ENCODE measurements around the gene WDR70. TPM values are rescaled to one million over a fixed set of nuclear protein-coding genes. Genes with fewer than 3 reads are reported as not detected.

Gene WDR70
- total and polyA plus RNA-seq, 10 of the 15 experiments (the other 5 are each of a cell fraction or from before 2014, with no cell fraction given): 10.9 to 33.6 (median 29.1) TPM

DNA sequence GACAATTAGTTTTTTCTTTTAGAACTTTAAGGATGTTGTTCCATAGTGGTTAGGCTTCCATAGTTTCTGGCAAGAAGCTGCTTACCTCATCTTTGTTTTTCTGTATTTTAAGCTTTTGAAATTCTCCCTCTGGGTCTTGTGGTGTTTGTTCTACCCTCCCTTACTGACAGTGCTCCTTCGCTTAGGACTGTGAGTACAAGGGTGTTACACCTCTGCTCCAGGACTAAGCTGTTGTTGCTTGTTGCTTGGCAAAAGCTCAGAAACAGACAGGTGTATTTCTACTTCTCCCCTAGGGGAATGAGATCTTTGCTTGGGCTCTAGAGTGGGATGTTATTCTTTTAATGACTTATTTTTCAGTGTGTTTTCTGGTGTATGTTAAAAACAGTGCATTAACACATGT is 225.2 kb downstream of the WDR70 start (continued):
- TF ChIP-seq HDAC6 (IDR thresholded peaks at IDR 0.05; ENCODE audit: unreplicated experiment): no peak
- no peak for TF ChIP-seq ZNF384 (IDR thresholded peaks at IDR 0.05; ENCODE audit: borderline replicate concordance, low read depth, low read length)
- no peak for TF ChIP-seq ATF7 (IDR thresholded peaks at IDR 0.05; ENCODE audit: low read depth)

DNA sequence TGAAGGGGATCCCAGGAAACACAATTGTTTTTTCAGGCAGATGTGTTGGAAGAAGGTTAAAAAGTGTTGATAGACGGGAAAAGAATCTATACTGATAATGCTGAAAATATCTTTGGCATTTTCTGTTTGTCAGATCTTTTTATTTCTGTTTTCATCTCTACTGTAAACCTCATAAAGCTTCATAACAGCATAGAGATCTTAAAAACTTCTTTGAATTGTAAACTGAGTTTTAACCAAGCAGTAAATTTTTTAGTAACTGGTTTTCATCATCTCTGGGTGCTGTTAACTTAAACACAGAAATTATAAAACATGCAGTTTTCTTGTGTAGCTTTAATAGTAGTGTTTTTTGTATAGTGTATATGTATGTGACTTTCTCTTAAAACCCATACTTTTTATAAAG is 227.0 kb downstream of the WDR70 start:
- SMC1A ChIA-PET (ENCODE audit: uncharacterized antibody, unreplicated experiment): interaction anchor here (1.1 kb wide), 1 partner anchor 10 kb away, joined by 5 read pairs; no protein-coding TSS in a partner anchor
- H3K4me2 ChIP-seq (ENCODE audit: control insufficient read depth, insufficient read depth): no peak overlapping the region
- peaks cover 1% of the 10 kb centered on the region; the same call in 1 of the 3 replicates for H3K9me3 ChIP-seq (replicated peaks; ENCODE audit: control insufficient read depth, insufficient read depth, low read length)
- no peaks in the 10 kb centered on the region for H3K27me3 ChIP-seq (replicated peaks in 1 of 2; ENCODE audit: control insufficient read depth in 2 of 2, insufficient read depth in 2 of 2, low read length in 1 of 2)
- DNase-seq (ENCODE audit: low read depth, low spot score) (no peak), ATAC-seq (no peak), FAIRE-seq (no peak)
- H4K20me1 ChIP-seq (ENCODE audit: control insufficient read depth, insufficient read depth): no peaks in the 10 kb centered on the region
- no peak overlapping the region for H3K27ac ChIP-seq (ENCODE audit: control insufficient read depth, insufficient read depth)
- H3K79me2 ChIP-seq (ENCODE audit: control insufficient read depth, insufficient read depth, low read length): no peaks in the 10 kb centered on the region
- no peak overlapping the region for H3K4me3 ChIP-seq
- no peak overlapping the region for H2AFZ ChIP-seq (ENCODE audit: control insufficient read depth, low read depth, low read length)
- RAD21 ChIA-PET (ENCODE audit: unreplicated experiment): no interaction called here
- H3K36me3 ChIP-seq (ENCODE audit: control insufficient read depth in 2 of 2, insufficient read depth in 2 of 2, low read length in 1 of 2): no peaks in the 10 kb centered on the region
- WGBS (ENCODE audit: insufficient coverage, insufficient replicate concordance, low lambda C conversion rate, missing lambda C conversion rate): 90% methylated on average over 1 of the region's 1 CpG
- BruUV-seq (replicated peaks): no TSS peak
- H3K4me1 ChIP-seq (ENCODE audit: control insufficient read depth, insufficient read depth, low read length): no peaks in the 10 kb centered on the region
- CTCF ChIA-PET: no interaction called here
- no peak overlapping the region for H3K9ac ChIP-seq (ENCODE audit: control insufficient read depth, insufficient read depth, low read length)
- intact Hi-C loops (cut with micrococcal nuclease; ENCODE audit: unreplicated experiment): no loop called here
- in situ Hi-C loops (cut with MboI): no loop called here
- POLR2A ChIA-PET: no interaction called here
- TF ChIP-seq ZZZ3 (IDR thresholded peaks at IDR 0.05; ENCODE audit: control insufficient read depth, insufficient read length, low read depth) (no peak), STAT1 (conservative IDR thresholded peaks at IDR 0.05) (no peak), FOXK2 (IDR thresholded peaks at IDR 0.05) (no peak), RELA (IDR thresholded peaks at IDR 0.05; ENCODE audit: borderline replicate concordance, partially characterized antibody) (no peak), POLR2AphosphoS2 (IDR thresholded peaks at IDR 0.05; ENCODE audit: low read depth, low read length) (no peak), RB1 (IDR thresholded peaks at IDR 0.05; ENCODE audit: borderline replicate concordance) (no peak), TCF7 (IDR thresholded peaks at IDR 0.05; ENCODE audit: borderline replicate concordance) (no peak), SIX5 (IDR thresholded peaks at IDR 0.05; ENCODE audit: low read depth, low read length, severe bottlenecking) (no peak), JUND (IDR thresholded peaks at IDR 0.05; ENCODE audit: low read depth, low read length) (no peak), POU2F2 (IDR thresholded peaks at IDR 0.05; ENCODE audit: borderline replicate concordance, low read depth, low read length) (no peak), POLR2A (IDR thresholded peaks at IDR 0.05; ENCODE audit: low read depth, low read length) (no peak)
- TF ChIP-seq, protein P1, sequence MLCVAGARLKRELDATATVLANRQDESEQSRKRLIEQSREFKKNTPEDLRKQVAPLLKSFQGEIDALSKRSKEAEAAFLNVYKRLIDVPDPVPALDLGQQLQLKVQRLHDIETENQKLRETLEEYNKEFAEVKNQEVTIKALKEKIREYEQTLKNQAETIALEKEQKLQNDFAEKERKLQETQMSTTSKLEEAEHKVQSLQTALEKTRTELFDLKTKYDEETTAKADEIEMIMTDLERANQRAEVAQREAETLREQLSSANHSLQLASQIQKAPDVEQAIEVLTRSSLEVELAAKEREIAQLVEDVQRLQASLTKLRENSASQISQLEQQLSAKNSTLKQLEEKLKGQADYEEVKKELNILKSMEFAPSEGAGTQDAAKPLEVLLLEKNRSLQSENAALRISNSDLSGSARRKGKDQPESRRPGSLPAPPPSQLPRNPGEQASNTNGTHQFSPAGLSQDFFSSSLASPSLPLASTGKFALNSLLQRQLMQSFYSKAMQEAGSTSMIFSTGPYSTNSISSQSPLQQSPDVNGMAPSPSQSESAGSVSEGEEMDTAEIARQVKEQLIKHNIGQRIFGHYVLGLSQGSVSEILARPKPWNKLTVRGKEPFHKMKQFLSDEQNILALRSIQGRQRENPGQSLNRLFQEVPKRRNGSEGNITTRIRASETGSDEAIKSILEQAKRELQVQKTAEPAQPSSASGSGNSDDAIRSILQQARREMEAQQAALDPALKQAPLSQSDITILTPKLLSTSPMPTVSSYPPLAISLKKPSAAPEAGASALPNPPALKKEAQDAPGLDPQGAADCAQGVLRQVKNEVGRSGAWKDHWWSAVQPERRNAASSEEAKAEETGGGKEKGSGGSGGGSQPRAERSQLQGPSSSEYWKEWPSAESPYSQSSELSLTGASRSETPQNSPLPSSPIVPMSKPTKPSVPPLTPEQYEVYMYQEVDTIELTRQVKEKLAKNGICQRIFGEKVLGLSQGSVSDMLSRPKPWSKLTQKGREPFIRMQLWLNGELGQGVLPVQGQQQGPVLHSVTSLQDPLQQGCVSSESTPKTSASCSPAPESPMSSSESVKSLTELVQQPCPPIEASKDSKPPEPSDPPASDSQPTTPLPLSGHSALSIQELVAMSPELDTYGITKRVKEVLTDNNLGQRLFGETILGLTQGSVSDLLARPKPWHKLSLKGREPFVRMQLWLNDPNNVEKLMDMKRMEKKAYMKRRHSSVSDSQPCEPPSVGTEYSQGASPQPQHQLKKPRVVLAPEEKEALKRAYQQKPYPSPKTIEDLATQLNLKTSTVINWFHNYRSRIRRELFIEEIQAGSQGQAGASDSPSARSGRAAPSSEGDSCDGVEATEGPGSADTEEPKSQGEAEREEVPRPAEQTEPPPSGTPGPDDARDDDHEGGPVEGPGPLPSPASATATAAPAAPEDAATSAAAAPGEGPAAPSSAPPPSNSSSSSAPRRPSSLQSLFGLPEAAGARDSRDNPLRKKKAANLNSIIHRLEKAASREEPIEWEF (IDR thresholded peaks at IDR 0.05; ENCODE audit: insufficient replicate concordance, low read depth, low read length): no peak

All from GM12878 (cell line).